D721Med (cell line): ENCODE results near the gene TRIAP1.
"Not testable (repeated sequence)": the region's sequence is repeated elsewhere in the genome, so short reads cannot be mapped to it uniquely, and the experiment has no call there.

Experiments
- DNase-seq: peaks from one replicate; pipeline ENCODE4 v3.0.0; 2011; ENCODE audit warnings: low spot score; ENCODE audit not compliant: insufficient read length
- FAIRE-seq: peaks from 2 replicates; lab custom pipeline; 2011; peaks lifted over from hg19 to GRCh38; lab: Jason Lieb, UNC
- TF ChIP-seq, protein P1 (sequence below): IDR thresholded peaks from 2 replicates; pipeline ENCODE4 v1.5.1; 2012; ENCODE audit warnings: mild to moderate bottlenecking, control low read depth; ENCODE audit not compliant: insufficient read depth; ENCODE audit errors: missing control alignments

The TRIAP1 gene

DNA sequence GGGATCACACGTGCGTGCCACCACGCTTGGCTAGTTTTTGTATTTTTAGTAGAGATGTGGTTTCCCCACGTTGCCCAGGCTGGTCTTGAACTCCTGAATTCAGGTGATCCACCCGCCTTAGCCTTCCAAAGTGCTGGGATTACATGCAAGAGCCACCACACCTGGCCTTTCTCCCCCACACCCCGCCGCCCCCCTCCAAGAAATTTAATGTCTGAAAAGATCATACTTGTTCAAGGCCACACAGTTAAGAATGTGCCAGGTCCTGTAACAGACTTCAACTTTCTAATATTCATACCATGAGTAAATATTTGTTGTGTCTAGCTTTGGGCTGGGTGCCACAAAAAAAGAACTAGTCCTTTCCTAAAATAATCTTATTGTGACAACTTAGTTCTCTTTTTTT lies 9.1 kb upstream of the TRIAP1 start:
- DNase-seq (no peak), FAIRE-seq (no peak)
- TF ChIP-seq, protein P1, sequence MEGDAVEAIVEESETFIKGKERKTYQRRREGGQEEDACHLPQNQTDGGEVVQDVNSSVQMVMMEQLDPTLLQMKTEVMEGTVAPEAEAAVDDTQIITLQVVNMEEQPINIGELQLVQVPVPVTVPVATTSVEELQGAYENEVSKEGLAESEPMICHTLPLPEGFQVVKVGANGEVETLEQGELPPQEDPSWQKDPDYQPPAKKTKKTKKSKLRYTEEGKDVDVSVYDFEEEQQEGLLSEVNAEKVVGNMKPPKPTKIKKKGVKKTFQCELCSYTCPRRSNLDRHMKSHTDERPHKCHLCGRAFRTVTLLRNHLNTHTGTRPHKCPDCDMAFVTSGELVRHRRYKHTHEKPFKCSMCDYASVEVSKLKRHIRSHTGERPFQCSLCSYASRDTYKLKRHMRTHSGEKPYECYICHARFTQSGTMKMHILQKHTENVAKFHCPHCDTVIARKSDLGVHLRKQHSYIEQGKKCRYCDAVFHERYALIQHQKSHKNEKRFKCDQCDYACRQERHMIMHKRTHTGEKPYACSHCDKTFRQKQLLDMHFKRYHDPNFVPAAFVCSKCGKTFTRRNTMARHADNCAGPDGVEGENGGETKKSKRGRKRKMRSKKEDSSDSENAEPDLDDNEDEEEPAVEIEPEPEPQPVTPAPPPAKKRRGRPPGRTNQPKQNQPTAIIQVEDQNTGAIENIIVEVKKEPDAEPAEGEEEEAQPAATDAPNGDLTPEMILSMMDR = no peak

DNA sequence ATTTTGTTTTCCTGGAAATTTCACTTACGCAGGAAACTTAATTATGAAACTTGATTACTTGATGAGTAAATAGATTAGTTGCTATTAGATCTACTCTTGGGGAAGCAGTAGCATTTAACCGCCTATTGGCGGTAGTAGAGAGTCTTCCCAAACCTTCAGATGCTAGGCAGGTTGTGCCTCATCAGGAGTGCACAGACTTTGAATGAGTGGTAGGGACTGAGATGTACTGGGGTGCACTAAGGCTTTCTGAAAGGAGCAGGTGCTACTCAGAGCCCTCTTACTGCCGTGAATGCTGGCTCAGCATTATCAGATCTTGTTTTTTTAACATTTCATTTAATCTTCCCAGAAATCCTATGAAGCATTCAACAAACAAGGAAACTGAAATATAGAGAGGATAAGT lies 7.8 kb upstream of the TRIAP1 start:
- no peak for FAIRE-seq
- TF ChIP-seq, protein P1 = peak; percentile 51
- DNase-seq = peak; percentile 45

DNA sequence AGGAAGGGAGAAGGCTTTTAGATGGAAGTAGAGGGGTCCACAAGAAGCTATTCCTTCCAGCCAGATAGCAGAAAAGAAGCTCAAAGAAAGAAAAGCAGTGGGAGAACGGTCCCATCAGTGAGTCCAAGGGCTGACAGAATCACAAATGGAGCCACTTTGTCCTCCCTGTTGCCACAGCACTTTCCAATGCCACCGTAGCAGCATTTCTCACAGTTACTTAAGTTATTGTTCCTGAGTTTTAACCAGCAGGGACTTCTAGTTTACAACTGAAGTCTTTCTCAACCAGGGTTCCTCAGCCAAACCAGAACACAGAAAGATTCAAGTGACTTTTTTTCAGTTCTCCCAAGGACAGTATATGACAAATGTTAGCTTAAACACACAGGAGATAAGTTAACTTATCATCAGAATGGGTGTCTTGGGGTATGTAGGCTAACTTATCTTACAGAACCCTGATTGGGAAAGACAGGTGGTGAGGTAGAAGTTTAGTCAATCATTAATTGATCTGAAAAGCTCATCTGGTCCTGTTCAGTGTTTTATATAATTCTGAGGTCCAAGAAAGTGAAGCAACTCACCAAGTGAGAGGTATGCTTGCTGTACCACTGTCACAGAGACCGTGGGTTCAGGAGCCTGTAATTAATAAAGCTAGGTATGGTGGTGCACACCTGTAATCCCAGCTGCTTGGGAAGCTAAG lies 7.0 kb upstream of the TRIAP1 start:
- TF ChIP-seq, protein P1 = no peak
- DNase-seq = no peak
- no peak for FAIRE-seq

- DNase-seq, FAIRE-seq: not testable (repeated sequence)
These were observed 6.3 kb upstream of the TRIAP1 start for GRCh38 chr12:120452524-120452923.

DNA sequence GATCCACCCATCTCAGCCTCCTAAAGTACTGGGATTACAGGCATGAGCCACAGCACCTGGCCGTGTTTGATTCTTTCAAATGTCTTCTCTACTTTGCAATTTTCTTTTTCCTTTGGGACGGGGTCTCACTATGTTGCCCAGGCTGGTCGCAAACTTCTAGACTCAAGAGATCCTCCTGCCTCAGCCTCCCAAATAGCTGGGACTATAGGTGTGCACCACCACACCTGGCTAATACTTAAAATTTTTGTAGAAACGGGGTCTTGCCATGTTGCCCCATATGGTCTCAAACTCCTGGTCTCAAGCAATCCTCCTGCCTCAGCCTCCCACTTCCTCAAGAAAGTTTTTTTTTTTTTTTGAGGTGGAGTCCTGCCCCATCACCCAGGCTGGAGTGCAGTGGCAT lies 1.8 kb upstream of the TRIAP1 start:
- TF ChIP-seq, protein P1 = no peak
- DNase-seq (no peak), FAIRE-seq (no peak)

DNA sequence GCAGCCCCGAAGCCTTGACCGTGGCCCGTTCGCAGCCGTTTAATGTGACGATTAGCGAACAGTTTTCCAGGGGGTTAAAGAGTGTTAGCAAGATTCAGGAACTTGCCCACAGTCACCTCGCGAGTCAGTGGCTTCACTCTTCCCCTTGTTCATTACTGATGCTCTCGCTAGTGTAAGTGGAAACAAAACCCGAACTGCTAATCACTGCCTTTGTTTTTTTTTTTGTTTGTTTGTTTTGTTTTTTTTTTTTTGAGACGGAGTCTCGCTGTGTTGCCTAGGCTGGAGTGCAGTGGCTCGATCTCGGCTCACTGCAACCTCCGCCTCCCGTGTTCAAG lies 627 bp upstream of the TRIAP1 start:
- FAIRE-seq, DNase-seq: not testable (repeated sequence)

- TF ChIP-seq, protein P1 = no peak
- no peak for DNase-seq
These were observed 1.5 kb downstream of the TRIAP1 start for GRCh38 chr12:120444676-120445075.

DNA sequence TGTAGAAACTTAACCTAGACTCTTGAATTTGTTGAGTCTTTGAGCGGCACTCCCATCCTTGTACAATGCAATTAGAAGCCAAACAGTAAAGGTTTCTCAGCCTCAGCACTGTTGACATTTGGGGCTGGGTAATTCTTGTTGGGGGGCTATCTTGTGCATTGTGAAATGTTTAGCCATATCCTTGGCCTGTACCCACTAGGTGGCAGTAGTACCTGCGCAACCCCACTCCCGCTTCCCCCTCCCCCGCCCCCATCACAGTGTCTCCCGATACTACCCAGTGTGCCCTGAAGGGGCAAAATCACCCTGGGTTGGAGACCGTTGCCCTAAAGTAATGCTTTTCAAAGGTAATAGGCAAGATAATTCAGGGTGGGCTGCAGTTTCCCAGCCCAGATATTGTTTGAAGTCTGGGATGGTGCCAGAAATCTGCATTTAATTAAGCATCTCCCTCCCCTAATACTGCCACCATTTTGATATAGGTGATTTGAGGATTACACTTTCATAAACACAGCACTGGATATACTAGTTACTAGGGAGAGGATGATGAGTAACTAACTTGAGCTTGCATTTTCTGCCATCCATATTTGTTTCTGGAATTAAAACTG lies 6.4 kb downstream of the TRIAP1 start:
- TF ChIP-seq, protein P1 = peak; percentile 56
- peak; percentile 58 for DNase-seq
- FAIRE-seq = no peak

More at GRCh38 chr12:120444676-120445075, 1.5 kb downstream of the TRIAP1 start:
- no peak for FAIRE-seq
